Mononuclear cell (primary cell): ENCODE measurements around the gene FAM193A. TPM values are rescaled to one million over a fixed set of nuclear protein-coding genes. Genes with fewer than 3 reads are reported as not detected.
"Not testable (repeated sequence)": the region's sequence is repeated elsewhere in the genome, so short reads cannot be mapped to it uniquely, and the experiment has no call there.

Experiments used
- H3K27me3 ChIP-seq: 2 replicates; pipeline ENCODE4 v1.6.0; 2011; ENCODE audit warnings: low read length, control low read depth; ENCODE audit not compliant: insufficient read depth
- H3K4me1 ChIP-seq: 2 replicates; pipeline ENCODE4 v1.5.1; 2011; ENCODE audit warnings: mild to moderate bottlenecking, low read length, control low read depth; ENCODE audit not compliant: insufficient read depth
- H3K4me3 ChIP-seq: 2 replicates; pipeline ENCODE4 v1.5.1; 2011; ENCODE audit warnings: mild to moderate bottlenecking, low read length, moderate library complexity
- H3K9me3 ChIP-seq: 2 replicates; pipeline ENCODE4 v1.5.1; 2011; ENCODE audit warnings: low read depth, mild to moderate bottlenecking, control low read depth, low read length
- total RNA-seq: library from RNA; depleted of rRNA; stranded (reverse); fragments of >200 nt; gene quantifications from one replicate; pipeline ENCODE4 v1.2.3, GENCODE V29; 2012

The FAM193A gene
- total RNA-seq, 1 donor = 21.0 TPM

DNA sequence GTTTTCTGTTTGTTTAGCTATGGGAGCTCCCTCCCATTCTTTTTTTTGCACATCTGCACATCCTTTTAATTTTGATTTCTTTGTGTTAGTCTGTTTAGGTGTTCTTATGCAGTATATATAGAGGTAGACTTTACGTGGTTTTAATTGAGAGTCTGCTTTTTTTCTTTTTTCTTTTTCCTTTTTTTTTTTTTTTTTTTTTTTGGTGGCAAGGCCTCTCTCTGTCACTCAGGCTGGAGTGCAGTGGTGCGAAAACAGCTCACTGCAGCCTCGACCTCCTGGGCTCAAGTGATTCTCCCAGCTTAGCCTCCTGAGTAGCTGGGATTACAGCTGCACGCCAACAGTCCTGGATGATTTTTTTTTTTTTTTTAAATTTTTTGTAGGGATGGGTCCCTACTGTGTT is 68.2 kb downstream of the FAM193A start:
- Histone ChIP-seq H3K4me1 (peaks cover under 1% of the 10 kb centered on the region), H3K4me3 (no peak overlapping the region), H3K9me3 (no peaks in the 10 kb centered on the region), H3K27me3 (no peaks in the 10 kb centered on the region)

DNA sequence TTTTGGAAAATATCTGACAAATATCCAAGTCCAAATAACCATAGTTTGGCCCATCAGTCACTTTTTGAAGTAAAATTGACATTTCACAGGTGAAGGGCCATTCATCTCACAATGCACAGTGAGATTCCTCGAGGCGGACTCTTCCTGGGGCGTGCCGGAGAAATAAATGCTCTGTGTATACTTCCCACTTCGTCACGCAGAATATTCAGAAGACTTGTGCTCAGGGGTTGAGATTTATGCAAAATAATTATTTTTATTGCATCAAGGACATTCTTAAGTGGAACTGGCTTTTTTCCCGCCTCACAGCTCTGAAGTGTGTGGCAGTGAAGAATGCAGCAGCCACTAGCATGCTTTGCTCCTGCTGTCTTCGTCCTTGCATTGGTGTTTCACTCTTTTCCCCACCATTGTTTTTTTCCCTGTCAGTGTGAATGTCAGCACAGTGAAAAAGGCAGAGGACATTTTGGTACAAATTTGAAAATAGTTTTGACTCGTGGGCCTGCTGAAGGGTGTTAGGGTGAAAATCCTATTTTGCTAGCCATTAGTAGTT is 70.6 kb downstream of the FAM193A start:
- Histone ChIP-seq H3K4me1 (no peaks in the 10 kb centered on the region), H3K9me3 (no peaks in the 10 kb centered on the region), H3K27me3 (no peaks in the 10 kb centered on the region), H3K4me3 (no peak overlapping the region)

DNA sequence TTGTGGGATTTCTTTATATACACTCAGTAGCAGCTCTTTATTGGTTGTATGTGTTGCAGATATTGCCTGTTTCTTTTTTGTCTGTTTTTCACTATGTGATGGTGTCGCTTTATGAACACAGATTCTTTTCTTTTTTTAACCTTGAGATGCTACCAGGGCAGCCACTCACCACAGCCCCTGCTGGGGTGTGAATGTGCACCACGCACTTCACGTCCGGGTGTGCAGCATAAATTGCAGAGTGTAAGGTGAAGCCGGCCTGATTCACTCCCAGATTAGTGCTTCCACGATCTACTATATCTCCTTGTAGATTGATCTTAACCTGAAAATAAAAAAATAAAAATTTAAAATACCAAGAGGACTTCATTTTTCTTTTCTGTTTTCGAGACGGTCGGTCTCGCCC is 71.4 kb downstream of the FAM193A start:
- Histone ChIP-seq H3K4me3 (no peak overlapping the region), H3K9me3 (no peaks in the 10 kb centered on the region), H3K4me1 (no peaks in the 10 kb centered on the region), H3K27me3 (no peaks in the 10 kb centered on the region)

DNA sequence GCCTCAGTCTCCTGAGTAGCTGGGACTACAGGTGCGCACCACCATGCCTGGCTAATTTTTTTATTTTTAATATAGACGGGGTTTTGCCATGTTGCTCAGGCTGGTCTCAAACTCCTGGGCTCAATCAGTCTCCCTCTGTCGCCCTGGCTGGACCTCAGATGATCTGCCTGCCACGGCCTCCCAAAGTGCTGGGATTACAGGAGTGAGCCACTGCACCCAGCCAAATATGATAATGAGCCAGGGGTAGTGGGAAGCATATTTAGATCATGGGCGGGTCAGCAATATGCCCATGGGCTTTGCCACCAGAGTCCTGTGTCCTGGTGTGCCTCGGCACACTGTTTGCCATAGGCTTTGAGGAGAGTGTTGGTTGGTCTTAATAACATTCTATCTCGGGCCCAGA is 71.8 kb downstream of the FAM193A start:
- H3K27me3 ChIP-seq = no peaks in the 10 kb centered on the region
- no peaks in the 10 kb centered on the region for H3K9me3 ChIP-seq
- no peak overlapping the region for H3K4me3 ChIP-seq
- H3K4me1 ChIP-seq = no peaks in the 10 kb centered on the region

DNA sequence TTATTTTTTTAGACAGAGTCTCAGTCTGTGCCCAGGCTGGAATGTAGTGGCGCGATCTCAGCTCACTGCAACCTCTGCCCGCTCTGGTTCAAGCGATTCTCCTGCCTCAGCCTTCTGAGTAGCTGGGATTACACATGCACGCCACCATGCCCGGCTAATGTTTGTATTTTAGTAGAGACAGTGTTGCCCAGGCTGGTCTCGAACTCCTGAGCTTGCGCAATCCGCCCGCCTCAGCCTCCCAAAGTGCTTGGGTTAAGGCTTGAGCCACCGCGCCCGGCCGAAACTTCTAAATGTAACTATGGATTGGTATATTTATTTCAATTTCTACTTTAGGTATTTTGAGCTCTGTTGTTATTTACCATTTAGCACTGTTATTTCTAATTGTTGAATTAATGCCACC is 79.4 kb downstream of the FAM193A start:
- no peak overlapping the region for H3K4me3 ChIP-seq
- H3K9me3 ChIP-seq = no peaks in the 10 kb centered on the region

DNA sequence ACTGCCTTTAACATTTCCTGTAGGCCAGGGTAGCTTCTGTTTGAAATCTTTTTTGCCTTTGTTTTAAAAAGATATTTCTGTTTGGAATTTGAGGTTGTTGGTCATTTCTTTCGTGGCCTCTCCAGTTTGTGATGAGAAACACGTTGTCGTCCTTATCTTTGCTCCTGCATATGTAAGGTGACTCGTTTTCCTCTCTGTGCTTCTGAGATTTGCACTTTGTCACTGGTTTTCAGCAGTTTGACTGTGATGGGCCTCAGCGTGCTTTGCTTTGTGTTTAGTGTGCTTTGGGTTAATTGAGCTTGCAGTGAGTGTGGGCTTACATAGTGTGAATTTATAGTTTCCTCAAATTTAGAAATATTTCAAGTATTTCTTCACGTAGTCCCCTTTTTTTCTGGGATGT is 81.5 kb downstream of the FAM193A start:
- H3K9me3 ChIP-seq = no peaks in the 10 kb centered on the region
- no peaks in the 10 kb centered on the region for H3K27me3 ChIP-seq
- H3K4me3 ChIP-seq = no peak overlapping the region
- no peaks in the 10 kb centered on the region for H3K4me1 ChIP-seq

More for the DNA sequence above, 79.4 kb downstream of the FAM193A start:
- Histone ChIP-seq H3K4me1 (no peaks in the 10 kb centered on the region), H3K27me3 (no peaks in the 10 kb centered on the region)

DNA sequence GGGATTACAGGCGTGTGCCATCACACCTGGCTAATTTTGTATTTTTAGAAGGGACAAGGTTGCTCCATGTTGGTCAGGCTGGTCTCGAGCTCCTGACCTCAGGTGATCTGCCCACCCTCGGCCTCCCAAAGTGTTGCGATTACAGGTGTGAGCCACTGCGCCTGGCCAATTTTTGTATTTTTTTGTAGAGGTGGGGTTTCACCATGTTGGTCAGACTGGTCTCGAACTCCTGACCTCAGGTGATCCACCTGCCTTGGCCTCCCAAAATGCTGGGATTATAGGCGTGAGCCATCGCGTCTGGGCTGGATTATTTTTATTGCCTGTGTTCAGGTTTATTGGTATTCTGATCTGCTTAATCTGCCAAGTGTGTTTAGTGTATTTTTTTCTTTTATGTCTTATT is 82.3 kb downstream of the FAM193A start:
- not testable (repeated sequence) for H3K4me1 ChIP-seq, H3K9me3 ChIP-seq, H3K4me3 ChIP-seq, H3K27me3 ChIP-seq

DNA sequence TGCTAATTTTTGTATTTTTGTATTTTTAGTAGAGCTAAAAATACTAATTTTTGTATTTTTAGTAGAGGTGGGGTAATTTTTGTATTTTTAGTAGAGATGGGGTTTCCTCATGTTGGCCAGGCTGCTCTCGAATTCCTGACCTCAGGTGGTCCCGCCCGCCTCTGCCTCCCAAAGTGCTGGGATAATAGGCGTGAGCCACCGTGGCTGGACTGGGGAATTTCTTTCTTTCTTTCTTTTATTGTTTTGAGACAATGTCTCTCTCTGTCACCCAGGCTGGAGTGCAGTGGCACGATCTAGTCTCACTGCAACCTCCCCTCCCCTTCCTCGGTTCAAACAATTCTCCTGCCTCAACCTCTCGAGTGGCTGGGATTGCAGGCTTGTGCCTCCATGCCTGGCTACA is 83.0 kb downstream of the FAM193A start:
- H3K4me1 ChIP-seq = no peaks in the 10 kb centered on the region
- H3K4me3 ChIP-seq = no peak overlapping the region
- no peaks in the 10 kb centered on the region for H3K9me3 ChIP-seq
- H3K27me3 ChIP-seq = no peaks in the 10 kb centered on the region

DNA sequence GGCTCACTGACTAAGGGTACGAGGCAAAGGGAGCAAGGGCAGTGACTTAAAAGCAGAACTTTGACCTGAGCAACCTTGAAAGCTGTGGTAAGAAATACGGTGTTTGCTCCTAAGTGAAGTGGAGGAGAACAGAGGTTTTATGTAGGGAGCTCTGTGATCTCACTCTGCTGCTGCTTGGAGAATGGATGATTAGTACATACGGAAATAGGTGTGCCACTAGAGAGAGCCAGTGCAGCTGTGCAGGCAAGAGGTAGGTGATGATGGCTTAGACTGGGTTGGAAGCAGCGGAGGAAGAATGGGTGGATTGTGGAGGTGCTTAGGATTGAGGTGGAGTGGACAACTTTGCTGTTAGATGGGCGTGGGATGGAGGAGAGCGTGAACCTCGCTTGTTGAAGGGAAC is 85.0 kb downstream of the FAM193A start:
- H3K9me3 ChIP-seq = no peaks in the 10 kb centered on the region

DNA sequence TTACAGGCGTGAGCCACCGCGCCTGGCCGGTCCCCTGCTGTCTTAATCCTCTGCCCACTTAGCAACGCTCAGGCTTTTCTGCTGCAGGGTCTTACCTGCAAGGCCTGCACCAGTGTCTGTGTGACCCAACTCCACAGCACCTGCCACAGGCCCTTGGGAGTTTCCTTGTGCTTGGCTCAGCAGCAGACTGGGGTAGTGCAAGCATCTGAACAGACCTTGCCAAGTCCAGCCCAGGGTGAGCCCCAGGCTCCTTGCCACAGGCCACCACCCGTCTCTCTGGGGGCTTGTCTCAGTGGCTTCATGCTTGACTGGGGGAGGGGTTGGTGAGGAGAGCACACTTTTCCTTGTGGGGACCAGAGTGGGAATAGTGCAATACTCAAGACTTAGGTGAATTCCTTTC is 87.0 kb downstream of the FAM193A start:
- Histone ChIP-seq H3K4me1 (no peaks in the 10 kb centered on the region), H3K27me3 (no peaks in the 10 kb centered on the region), H3K9me3 (no peaks in the 10 kb centered on the region), H3K4me3 (no peak overlapping the region)

More for the DNA sequence above, 85.0 kb downstream of the FAM193A start:
- no peak overlapping the region for H3K4me3 ChIP-seq
- H3K27me3 ChIP-seq = no peaks in the 10 kb centered on the region
- H3K4me1 ChIP-seq = no peaks in the 10 kb centered on the region

DNA sequence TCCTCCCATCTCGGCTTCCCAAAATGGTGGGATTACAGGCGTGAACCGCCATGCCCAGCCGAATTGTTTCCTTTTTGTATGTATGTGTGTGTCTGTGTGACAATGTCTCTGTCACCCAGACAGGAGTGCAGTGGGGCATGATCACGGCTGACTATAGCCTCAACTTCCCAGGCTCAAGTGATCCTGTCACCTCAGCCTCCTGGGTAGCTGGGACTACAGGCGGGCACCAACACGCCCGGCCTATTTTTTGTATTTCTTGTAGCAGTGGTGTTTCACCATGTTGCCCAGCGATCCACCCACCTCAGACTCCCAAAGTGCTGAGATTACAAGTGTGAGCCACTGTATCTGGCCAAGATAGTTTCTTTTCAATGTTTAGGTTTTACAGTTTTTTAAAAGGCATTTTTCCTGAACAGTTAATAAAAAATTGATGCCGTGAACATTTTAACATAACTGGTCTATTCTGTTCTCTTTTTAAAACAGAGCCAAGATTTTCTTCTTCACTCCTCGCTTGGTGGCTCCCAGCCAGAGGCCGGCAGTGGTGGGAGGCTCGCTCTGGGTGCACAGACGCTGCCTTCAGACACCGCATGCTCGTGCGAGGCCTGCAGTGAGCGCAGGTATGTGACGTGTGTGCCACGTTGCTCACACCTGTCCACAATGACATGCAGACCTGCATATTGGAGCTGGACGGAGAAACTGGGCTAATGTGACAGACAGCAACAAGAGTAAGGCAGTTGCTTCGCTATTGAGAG is 88.5 kb downstream of the FAM193A start:
- Histone ChIP-seq H3K27me3 (no peaks in the 10 kb centered on the region), H3K4me1 (no peaks in the 10 kb centered on the region), H3K9me3 (no peaks in the 10 kb centered on the region), H3K4me3 (no peak overlapping the region)

DNA sequence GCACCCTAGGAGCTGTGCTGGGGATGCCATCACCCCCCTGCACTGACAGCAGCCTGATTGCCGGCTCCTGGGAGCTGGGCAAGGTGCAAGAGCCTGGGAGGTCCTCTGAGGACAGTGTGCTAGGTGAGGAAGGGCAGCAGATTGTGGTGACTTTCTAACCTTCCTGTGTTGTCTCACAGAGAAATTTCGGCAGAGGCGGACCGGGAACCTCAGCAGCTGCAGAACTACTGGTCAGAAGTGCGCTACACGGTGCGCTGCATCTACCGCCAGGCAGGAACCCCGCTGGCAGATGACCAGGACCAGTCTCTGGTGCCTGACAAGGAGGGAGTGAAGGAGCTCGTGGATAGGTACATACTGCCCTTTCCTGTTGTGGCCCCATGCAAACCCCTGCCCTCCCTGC is 89.8 kb downstream of the FAM193A start:
- Histone ChIP-seq H3K4me3 (no peak overlapping the region), H3K9me3 (no peaks in the 10 kb centered on the region), H3K4me1 (no peaks in the 10 kb centered on the region), H3K27me3 (no peaks in the 10 kb centered on the region)

DNA sequence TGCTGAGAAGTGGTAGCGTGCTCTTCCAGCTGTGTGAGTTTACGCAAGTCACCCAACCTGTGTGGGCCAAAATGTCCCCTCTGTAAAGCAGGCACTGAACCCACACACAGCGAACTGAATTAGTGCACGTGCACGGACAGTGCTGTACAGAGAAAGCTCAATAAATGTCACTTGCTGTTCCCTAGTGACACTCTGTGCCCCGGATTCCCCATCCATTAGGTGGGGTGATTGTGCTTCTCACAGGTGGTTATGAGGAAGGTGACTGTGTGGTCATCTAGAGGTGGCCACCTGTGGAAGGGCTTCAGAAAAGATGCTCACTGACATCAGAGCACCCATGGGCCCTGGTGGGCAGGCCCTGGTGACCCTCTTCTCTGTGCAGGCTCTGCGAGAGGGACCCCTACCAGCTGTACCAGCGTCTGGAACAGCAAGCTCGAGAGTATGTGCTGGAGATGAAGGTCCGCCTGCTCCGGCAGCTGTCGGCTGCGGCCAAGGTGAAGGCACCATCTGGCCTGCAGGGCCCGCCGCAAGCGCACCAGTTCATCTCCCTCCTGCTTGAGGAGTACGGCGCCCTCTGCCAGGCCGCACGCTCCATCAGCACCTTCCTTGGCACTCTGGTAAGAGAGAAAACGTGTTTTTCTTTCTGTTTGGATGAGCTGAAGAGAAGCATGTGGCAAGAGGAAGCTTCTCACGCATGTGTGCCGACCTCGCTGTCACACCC is 94.3 kb downstream of the FAM193A start:
- H3K4me1 ChIP-seq = no peaks in the 10 kb centered on the region
- no peaks in the 10 kb centered on the region for H3K9me3 ChIP-seq
- no peaks in the 10 kb centered on the region for H3K27me3 ChIP-seq
- no peak overlapping the region for H3K4me3 ChIP-seq

DNA sequence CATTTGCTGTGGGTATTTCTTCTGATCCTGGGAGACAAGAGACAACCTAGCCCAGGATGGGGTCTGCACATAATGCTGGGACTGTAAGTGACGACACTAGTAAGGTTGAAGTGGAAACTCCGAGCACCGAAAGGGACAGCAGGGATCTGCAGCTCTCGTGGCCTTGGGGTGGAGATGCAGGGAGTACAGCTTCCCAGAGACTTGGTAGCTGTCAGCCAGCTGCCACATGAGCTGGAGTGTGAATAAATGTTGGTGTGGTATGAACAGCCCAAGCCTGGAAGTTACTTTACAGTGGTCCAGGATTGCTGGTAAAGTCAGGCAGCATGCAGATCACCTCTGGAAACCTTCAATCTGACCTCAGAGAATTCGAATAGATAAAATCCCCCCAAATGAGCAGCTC is 97.6 kb downstream of the FAM193A start:
- H3K27me3 ChIP-seq = no peaks in the 10 kb centered on the region
- no peaks in the 10 kb centered on the region for H3K4me1 ChIP-seq
- no peak overlapping the region for H3K4me3 ChIP-seq
- H3K9me3 ChIP-seq = no peaks in the 10 kb centered on the region

DNA sequence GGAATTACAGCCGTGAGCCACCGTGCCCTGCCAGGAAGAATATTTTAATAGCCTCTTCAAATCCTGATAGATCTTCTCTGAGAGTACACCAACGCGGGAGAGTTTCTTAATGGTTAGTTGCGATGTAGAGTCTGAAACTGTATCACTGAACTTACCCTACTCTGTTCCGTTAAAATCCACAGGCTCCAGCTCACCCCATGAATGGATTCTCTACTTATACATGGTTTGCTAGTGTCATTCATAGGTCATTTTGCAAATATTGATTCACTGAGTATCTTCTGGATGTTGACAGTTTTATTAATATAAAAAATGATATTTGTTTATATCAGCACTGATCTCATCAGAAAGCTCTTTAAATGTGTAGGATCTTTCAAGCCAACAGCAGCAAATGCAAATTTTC is 99.9 kb downstream of the FAM193A start:
- no peak overlapping the region for H3K4me3 ChIP-seq
- H3K4me1 ChIP-seq = no peaks in the 10 kb centered on the region
- no peaks in the 10 kb centered on the region for H3K27me3 ChIP-seq
- H3K9me3 ChIP-seq = no peaks in the 10 kb centered on the region

DNA sequence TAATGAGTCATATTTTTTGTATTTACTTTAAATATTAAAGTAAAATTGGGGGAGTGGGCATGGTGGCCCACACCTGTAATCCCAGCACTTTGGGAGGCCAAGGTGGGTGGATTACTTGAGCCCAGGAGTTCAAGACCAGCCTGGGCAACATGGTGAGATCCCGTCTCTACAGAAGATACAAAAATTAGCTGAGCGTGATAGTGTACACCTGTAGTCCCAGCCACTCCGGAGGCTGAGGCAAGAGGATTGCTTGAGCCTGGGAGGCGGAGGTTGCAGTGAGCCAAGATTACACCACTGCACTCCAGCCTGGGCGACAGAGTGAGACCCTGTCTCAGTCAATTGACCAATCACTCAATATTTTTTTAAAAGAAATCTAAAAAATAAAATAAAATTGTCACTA is 100.5 kb downstream of the FAM193A start:
- H3K27me3 ChIP-seq, H3K4me3 ChIP-seq: not testable (repeated sequence)

More for the DNA sequence above, 100.5 kb downstream of the FAM193A start:
- not testable (repeated sequence) for H3K4me1 ChIP-seq, H3K9me3 ChIP-seq
